Smooth muscle cell (in vitro differentiated cells): ENCODE data around the gene ESR2. TPM values are rescaled to one million over a fixed set of nuclear protein-coding genes. Genes with fewer than 3 reads are reported as not detected.

Source experiments
- DNase-seq: peaks from one replicate; lab custom pipeline; 2025; ENCODE audit not compliant: unreplicated experiment; lab: John Stamatoyannopoulos, UW
- H2AFZ ChIP-seq: fragments of 200-600 bp; sonication (generic); 2 replicates; pipeline ENCODE4 v1.6.0; 2016; ENCODE audit warnings: antibody characterized with exemption, low read depth, mild to moderate bottlenecking
- H3F3A ChIP-seq: fragments of 200-600 bp; sonication (generic); 2 replicates; pipeline ENCODE4 v1.6.0; 2017; ENCODE audit warnings: antibody characterized with exemption, low read depth
- H3K27ac ChIP-seq: fragments of 200-600 bp; sonication (generic); 2 replicates; pipeline ENCODE4 v1.5.1; 2016; ENCODE audit warnings: low read depth, mild to moderate bottlenecking
- H3K27me3 ChIP-seq: fragments of 200-600 bp; sonication (generic); 2 replicates; pipeline ENCODE4 v1.6.1; 2016; ENCODE audit warnings: low read depth, mild to moderate bottlenecking
- H3K36me3 ChIP-seq: fragments of 200-600 bp; sonication (generic); 2 replicates; pipeline ENCODE4 v1.5.1; 2016; ENCODE audit warnings: low read depth
- H3K4me1 ChIP-seq: fragments of 200-600 bp; sonication (generic); 2 replicates; pipeline ENCODE4 v1.5.1; 2016; ENCODE audit warnings: low read depth
- H3K4me2 ChIP-seq: fragments of 200-600 bp; sonication (generic); 2 replicates; pipeline ENCODE4 v1.6.0; 2016; ENCODE audit warnings: mild to moderate bottlenecking
- H3K4me3 ChIP-seq: fragments of 200-600 bp; sonication (generic); 2 replicates; pipeline ENCODE4 v1.5.1; 2016; ENCODE audit warnings: mild to moderate bottlenecking
- H3K79me2 ChIP-seq: fragments of 200-600 bp; sonication (generic); 2 replicates; pipeline ENCODE4 v1.6.0; 2016; ENCODE audit warnings: low read depth, mild to moderate bottlenecking
- H3K9ac ChIP-seq: fragments of 200-600 bp; sonication (generic); 2 replicates; pipeline ENCODE4 v1.6.0; 2016; ENCODE audit warnings: low read depth
- H3K9me3 ChIP-seq: fragments of 200-600 bp; sonication (generic); replicated peaks from 2 replicates; pipeline ENCODE4 v1.5.1; 2016; ENCODE audit warnings: low read depth
- H4K20me1 ChIP-seq: fragments of 200-600 bp; sonication (generic); 2 replicates; pipeline ENCODE4 v1.6.0; 2016; ENCODE audit warnings: low read depth
- CTCF ChIP-seq: fragments of 200-600 bp; sonication (generic); IDR thresholded peaks from 2 replicates; pipeline ENCODE4 v1.5.1; 2017; ENCODE audit warnings: borderline replicate concordance, mild to moderate bottlenecking, antibody characterized with exemption; ENCODE audit not compliant: insufficient read depth, poor library complexity, severe bottlenecking
- WGBS: methylation state at CpG from one replicate; pipeline ENCODE4 v1.1.7; 2016; ENCODE audit warnings: low lambda C conversion rate; 5-methylcytosine and 5-hydroxymethylcytosine counted together
- polyA plus RNA-seq: library from polyadenylated mRNA; unstranded; fragments of >200 nt; fragmentation: Nextera tagmentation; extraction: Ambion mirVana; gene quantifications from 2 replicates; pipeline ENCODE4 v1.2.1, GENCODE V29; 2016
- total RNA-seq: library from RNA; depleted of rRNA; stranded (reverse); fragments of >200 nt; gene quantifications from 2 replicates; pipeline ENCODE4 v1.2.3, GENCODE V29; 2014

The ESR2 gene
- total and polyA plus RNA-seq, 2 experiments from 2014 or later, result not detected

DNA sequence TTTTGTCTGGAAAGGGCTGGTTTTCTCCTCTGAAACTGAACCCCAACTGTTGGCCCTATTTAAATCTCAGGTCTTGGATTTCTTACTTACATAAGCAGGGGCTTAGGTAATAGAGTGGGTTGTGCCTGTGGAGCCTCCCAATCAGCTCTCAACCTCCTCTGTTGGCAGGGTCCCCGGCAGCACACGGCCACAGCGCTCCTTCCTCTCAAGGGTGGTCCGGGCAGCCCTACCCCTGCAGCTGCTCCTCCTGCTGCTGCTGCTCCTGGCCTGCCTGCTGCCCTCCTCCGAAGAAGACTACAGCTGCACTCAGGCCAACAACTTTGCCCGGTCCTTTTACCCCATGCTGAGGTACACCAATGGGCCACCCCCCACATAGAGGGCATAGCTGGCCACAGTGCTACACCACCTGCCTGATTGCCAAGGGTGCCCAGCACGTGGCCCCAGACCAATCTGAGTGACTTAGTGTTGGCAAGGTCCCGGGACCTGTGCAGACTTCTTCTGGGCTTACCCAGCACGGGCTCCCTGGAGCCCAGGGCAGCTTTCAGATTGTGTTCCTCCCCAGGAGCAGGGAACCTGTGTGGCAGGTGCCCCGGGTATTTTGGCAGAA lies 68.9 kb downstream of the ESR2 start:
- H3K9me3 ChIP-seq, result no peaks in the 10 kb centered on the region
- no peak for DNase-seq
- no peak overlapping the region for H3K27ac ChIP-seq
- H2AFZ ChIP-seq, result no peak overlapping the region
- H3F3A ChIP-seq, result no peaks in the 10 kb centered on the region
- H3K9ac ChIP-seq, result no peak overlapping the region
- H4K20me1 ChIP-seq, result no peaks in the 10 kb centered on the region
- TF ChIP-seq CTCF, result no peak
- H3K36me3 ChIP-seq, result no peaks in the 10 kb centered on the region
- no peak overlapping the region for H3K4me3 ChIP-seq
- 98% methylated on average over 10 of the region's 10 CpGs for WGBS
- no peak overlapping the region for H3K4me2 ChIP-seq
- H3K27me3 ChIP-seq, result no peaks in the 10 kb centered on the region
- H3K4me1 ChIP-seq, result no peaks in the 10 kb centered on the region
- H3K79me2 ChIP-seq, result no peaks in the 10 kb centered on the region

DNA sequence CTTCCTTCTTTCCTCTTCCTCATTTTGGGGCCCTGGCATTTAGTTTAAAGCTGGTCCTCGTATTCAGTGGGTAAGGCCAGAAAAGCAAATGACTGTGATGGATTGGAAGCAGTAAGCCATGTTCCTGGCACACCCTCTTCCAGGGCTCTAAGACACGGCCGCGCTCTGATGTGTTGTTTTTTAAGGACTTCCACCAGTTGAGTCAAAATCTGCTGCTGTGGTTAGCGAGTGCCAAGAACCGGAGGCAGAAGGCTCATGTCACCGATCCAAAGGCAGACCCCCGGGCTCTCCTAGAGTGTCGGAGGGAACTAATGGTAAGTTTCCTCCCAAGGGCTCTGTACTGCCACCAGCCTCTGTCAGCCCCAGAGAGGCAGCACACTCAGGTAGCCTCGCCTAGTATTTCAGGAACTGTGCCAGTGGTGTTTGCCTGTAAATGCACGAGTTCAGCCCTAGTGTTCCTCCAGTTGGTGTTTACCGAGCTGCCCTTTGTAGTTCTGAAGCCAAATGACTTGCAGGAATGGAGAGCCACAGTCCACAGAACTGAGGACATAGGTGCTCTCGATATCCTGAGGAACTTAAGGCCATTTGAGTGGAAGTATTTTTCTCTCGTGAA lies 72.7 kb downstream of the ESR2 start:
- WGBS, result 95% methylated on average over 14 of the region's 14 CpGs
- H2AFZ ChIP-seq, result no peak overlapping the region
- no peak for TF ChIP-seq CTCF

GRCh38 chr14:64220466-64220865 lies 73.7 kb downstream of the ESR2 start:
- no peaks in the 10 kb centered on the region for H3K4me1 ChIP-seq
- no peak overlapping the region for H3K27ac ChIP-seq
- H3K36me3 ChIP-seq, result no peaks in the 10 kb centered on the region
- WGBS, result 82% methylated on average over 14 of the region's 14 CpGs
- DNase-seq, result no peak
- H3K27me3 ChIP-seq, result no peaks in the 10 kb centered on the region
- H3F3A ChIP-seq, result no peaks in the 10 kb centered on the region
- no peaks in the 10 kb centered on the region for H3K79me2 ChIP-seq
- H3K9ac ChIP-seq, result no peak overlapping the region
- H2AFZ ChIP-seq, result no peak overlapping the region
- no peak overlapping the region for H3K4me2 ChIP-seq
- H3K4me3 ChIP-seq, result no peak overlapping the region
- no peaks in the 10 kb centered on the region for H4K20me1 ChIP-seq
- no peak for TF ChIP-seq CTCF
- no peaks in the 10 kb centered on the region for H3K9me3 ChIP-seq

More for the DNA sequence above, 72.7 kb downstream of the ESR2 start:
- H3K36me3 ChIP-seq, result no peaks in the 10 kb centered on the region
- H4K20me1 ChIP-seq, result no peaks in the 10 kb centered on the region
- no peaks in the 10 kb centered on the region for H3K9me3 ChIP-seq
- no peaks in the 10 kb centered on the region for H3K27me3 ChIP-seq
- no peaks in the 10 kb centered on the region for H3K79me2 ChIP-seq
- H3K9ac ChIP-seq, result no peak overlapping the region
- no peak overlapping the region for H3K4me2 ChIP-seq
- H3K4me1 ChIP-seq, result no peaks in the 10 kb centered on the region
- H3K27ac ChIP-seq, result no peak overlapping the region
- no peaks in the 10 kb centered on the region for H3F3A ChIP-seq
- no peak for DNase-seq
- H3K4me3 ChIP-seq, result no peak overlapping the region

DNA sequence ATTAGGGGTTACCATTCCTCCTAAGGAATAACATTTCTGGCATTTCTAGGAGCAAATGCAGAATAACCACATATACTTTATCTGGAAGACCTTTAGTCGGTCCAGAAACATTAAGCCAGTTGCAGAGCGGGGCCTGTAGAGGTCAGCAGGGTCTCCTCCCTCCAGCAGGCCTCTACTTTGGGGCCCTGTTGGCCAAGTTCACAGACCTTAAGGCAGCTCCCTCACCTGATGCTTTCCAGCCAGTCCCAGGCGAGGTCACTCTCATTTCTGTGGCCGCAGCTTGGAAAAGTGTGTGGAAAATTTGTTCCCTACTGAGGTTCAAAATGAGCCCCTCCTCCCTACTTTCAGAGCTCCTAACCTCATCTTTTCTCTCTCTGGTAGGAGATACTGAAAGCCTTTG lies 74.1 kb downstream of the ESR2 start:
- H3K27me3 ChIP-seq, result no peaks in the 10 kb centered on the region
- no peak overlapping the region for H3K9ac ChIP-seq
- H3F3A ChIP-seq, result no peaks in the 10 kb centered on the region
- no peaks in the 10 kb centered on the region for H3K9me3 ChIP-seq
- TF ChIP-seq CTCF, result no peak
- no peaks in the 10 kb centered on the region for H3K36me3 ChIP-seq
- H3K4me1 ChIP-seq, result no peaks in the 10 kb centered on the region
- H3K4me3 ChIP-seq, result no peak overlapping the region
- no peak for DNase-seq
- no peak overlapping the region for H2AFZ ChIP-seq
- no peaks in the 10 kb centered on the region for H3K79me2 ChIP-seq
- H3K27ac ChIP-seq, result no peak overlapping the region
- H3K4me2 ChIP-seq, result no peak overlapping the region
- no peaks in the 10 kb centered on the region for H4K20me1 ChIP-seq
- WGBS, result 90% methylated on average over 4 of the region's 4 CpGs
